IMR-90 (cell line): ENCODE data around the gene A4GALT. TPM values are rescaled to one million over a fixed set of nuclear protein-coding genes. Genes with fewer than 3 reads are reported as not detected.
"Not testable (repeated sequence)": the region's sequence is repeated elsewhere in the genome, so short reads cannot be mapped to it uniquely, and the experiment has no call there.

ENCODE experiments used
- ATAC-seq: fragments of 200-7000 bp; cut with Tn5 transposase; 2 replicates; pipeline ENCODE4 v1.9.1; 2020; ENCODE audit warnings: low read depth, mild to moderate bottlenecking, moderate library complexity
- BruUV-seq: library from RNA; stranded (reverse); fragments of 400-500 nt; replicated peaks from 2 replicates; lab custom pipeline; 2021; lab: Mats Ljungman, UMichigan
- CTCF ChIA-PET: fragments of 300-600 bp; formaldehyde crosslinking; extraction: SDS; loops from one replicate; lab custom pipeline; 2021; ENCODE audit warnings: antibody characterized with exemption; lab: Yijun Ruan, JAX
- POLR2A ChIA-PET: fragments of 300-600 bp; sonication (Branson Sonifier 250); formaldehyde crosslinking; loops from one replicate; lab custom pipeline; 2022; ENCODE audit warnings: antibody characterized with exemption; ENCODE audit not compliant: unreplicated experiment; lab: Charles Lee
- DNase-seq: peaks from one replicate; pipeline ENCODE4 v3.0.0; 2013
- H2AFZ ChIP-seq: replicated peaks from 2 replicates; pipeline ENCODE3; 2013; ENCODE audit warnings: low read length, mild to moderate bottlenecking; ENCODE audit not compliant: poor library complexity
- H2AK5ac ChIP-seq: 2 replicates; pipeline ENCODE4 v1.6.1; 2013; ENCODE audit warnings: low read depth, low read length, inconsistent platforms
- H2AK9ac ChIP-seq: replicated peaks from 2 replicates; pipeline ENCODE3; 2013; ENCODE audit warnings: mild to moderate bottlenecking, low read depth, low read length, moderate library complexity; ENCODE audit not compliant: poor library complexity
- H2BK120ac ChIP-seq: 2 replicates; pipeline ENCODE4 v1.6.1; 2013; ENCODE audit warnings: low read depth, low read length, inconsistent platforms
- H2BK15ac ChIP-seq: 3 replicates; pipeline ENCODE4 v1.6.1; 2013; ENCODE audit warnings: low read depth, low read length, inconsistent platforms
- H2BK20ac ChIP-seq: 2 replicates; pipeline ENCODE4 v1.6.1; 2013; ENCODE audit warnings: low read depth, mild to moderate bottlenecking, inconsistent platforms, low read length, moderate library complexity
- H2BK5ac ChIP-seq: 2 replicates; pipeline ENCODE4 v1.6.1; 2013; ENCODE audit warnings: mild to moderate bottlenecking, low read depth, low read length, inconsistent platforms; ENCODE audit not compliant: poor library complexity, severe bottlenecking
- H3K14ac ChIP-seq: replicated peaks from 2 replicates; pipeline ENCODE4 v1.6.1; 2013; ENCODE audit warnings: low read depth, low read length, inconsistent platforms
- H3K18ac ChIP-seq: 2 replicates; pipeline ENCODE4 v1.6.1; 2013; ENCODE audit warnings: low read depth, low read length, control low read depth
- H3K23ac ChIP-seq: 2 replicates; pipeline ENCODE4 v1.6.1; 2013; ENCODE audit warnings: low read depth, low read length, inconsistent platforms
- H3K27ac ChIP-seq: 2 replicates; pipeline ENCODE4 v1.5.1; 2013; ENCODE audit warnings: mild to moderate bottlenecking, control low read depth, low read length; ENCODE audit not compliant: insufficient read depth
- H3K27me3 ChIP-seq: 2 replicates; pipeline ENCODE4 v1.6.1; 2013; ENCODE audit warnings: low read length; ENCODE audit not compliant: control insufficient read depth, insufficient read depth
- H3K36me3 ChIP-seq: 2 replicates; pipeline ENCODE4 v1.6.1; 2013; ENCODE audit warnings: low read length, mixed read lengths; ENCODE audit not compliant: control insufficient read depth, insufficient read depth
- H3K4ac ChIP-seq: 2 replicates; pipeline ENCODE4 v1.6.1; 2013; ENCODE audit warnings: low read depth, low read length, inconsistent platforms
- H3K4me1 ChIP-seq: 2 replicates; pipeline ENCODE4 v1.6.1; 2013; ENCODE audit warnings: low read length, mixed read lengths; ENCODE audit not compliant: control insufficient read depth, insufficient read depth
- H3K4me2 ChIP-seq: 2 replicates; pipeline ENCODE4 v1.6.1; 2013; ENCODE audit warnings: low read depth, mild to moderate bottlenecking, control low read depth, low read length, moderate library complexity
- H3K4me3 ChIP-seq: 2 replicates; pipeline ENCODE4 v1.5.1; 2013; ENCODE audit warnings: low read depth, mild to moderate bottlenecking, control low read depth, low read length, moderate library complexity; ENCODE audit not compliant: insufficient read depth
- H3K56ac ChIP-seq: 2 replicates; pipeline ENCODE4 v1.6.1; 2013; ENCODE audit warnings: low read length, inconsistent platforms; ENCODE audit not compliant: insufficient read depth; ENCODE audit errors: extremely low read depth
- H3K79me1 ChIP-seq, 2 experiments: 2 replicates each; pipeline ENCODE4 v1.6.1; 2013; ENCODE audit warnings: low read length in 2 of 2, inconsistent platforms in 1 of 2, low read depth in 1 of 2
- H3K9ac ChIP-seq: 2 replicates; pipeline ENCODE4 v1.6.1; 2013; ENCODE audit warnings: low read depth, low read length, control low read depth
- H3K9me1 ChIP-seq: 2 replicates; pipeline ENCODE4 v1.6.1; 2013; ENCODE audit warnings: low read length, inconsistent platforms; ENCODE audit not compliant: insufficient read depth
- H3K9me3 ChIP-seq: 2 replicates; pipeline ENCODE4 v1.6.1; 2013; ENCODE audit warnings: low read length; ENCODE audit not compliant: control insufficient read depth, insufficient read depth
- H4K20me1 ChIP-seq: 2 replicates; pipeline ENCODE4 v1.6.1; 2013; ENCODE audit warnings: low read length, inconsistent platforms; ENCODE audit not compliant: insufficient read depth
- H4K5ac ChIP-seq: 2 replicates; pipeline ENCODE4 v1.6.1; 2013; ENCODE audit warnings: mild to moderate bottlenecking, low read depth, low read length, control low read depth
- H4K8ac ChIP-seq, 2 experiments: 2 replicates each; pipeline ENCODE4 v1.6.1; 2013; ENCODE audit warnings: low read depth in 2 of 2, low read length in 2 of 2, control low read depth in 1 of 2, inconsistent platforms in 1 of 2
- H4K91ac ChIP-seq: 2 replicates; pipeline ENCODE4 v1.6.1; 2013; ENCODE audit warnings: low read depth, low read length, inconsistent platforms; ENCODE audit not compliant: insufficient read depth
- WGBS, 2 experiments: methylation state at CpG; one replicate each; pipeline versions ENCODE4 v1.1.5 to v1.1.7; 2013; ENCODE audit warnings: missing lambda C conversion rate in 2 of 2; ENCODE audit not compliant: insufficient read length in 1 of 2; ENCODE audit errors: extremely low coverage in 2 of 2; 5-methylcytosine and 5-hydroxymethylcytosine counted together
- dilution Hi-C: fragments of 300-500 bp; cut with HindIII; formaldehyde crosslinking; loops from one replicate; pipeline ENCODE4 v1.14.3; 2018; ENCODE audit warnings: low sequenced_read_pairs; ENCODE audit not compliant: unreplicated experiment
- in situ Hi-C: fragments of 300-500 bp; cut with MboI; formaldehyde crosslinking; loops from 3 replicates; pipeline ENCODE4 v1.14.3; 2019; ENCODE audit warnings: low sequenced_read_pairs, inconsistent platforms, mixed read lengths
- intact Hi-C: fragments of 100-400 bp; cut with micrococcal nuclease; formaldehyde crosslinking; loops from 2 replicates; pipeline ENCODE4 v1.10.0; 2022
- polyA plus RNA-seq, 3 experiments: library from polyadenylated mRNA; depleted of rRNA; stranded (reverse); fragments of >200 nt; gene quantifications; 2 replicates each; pipeline ENCODE4 v1.2.3, GENCODE V29; 2012; ENCODE audit warnings: low replicate concordance in 1 of 3
- total RNA-seq: library from RNA; depleted of rRNA; stranded (reverse); fragments of >200 nt; gene quantifications from 2 replicates; pipeline ENCODE4 v1.2.3, GENCODE V29; 2012

Gene A4GALT
- total and polyA plus RNA-seq, 2 of the 4 experiments (the other 2 are of a cell fraction): 1.6 to 6.1 TPM

- H3K9ac ChIP-seq, H3K14ac ChIP-seq, H4K91ac ChIP-seq, H2AK9ac ChIP-seq, H2AFZ ChIP-seq, DNase-seq, H3K79me1 ChIP-seq, H4K20me1 ChIP-seq, H2AK5ac ChIP-seq, H2BK20ac ChIP-seq, in situ Hi-C loops, H3K27ac ChIP-seq, H3K27me3 ChIP-seq, H3K56ac ChIP-seq, H2BK5ac ChIP-seq, H4K8ac ChIP-seq, H4K5ac ChIP-seq, H3K4ac ChIP-seq, H3K4me1 ChIP-seq, H3K18ac ChIP-seq, intact Hi-C loops, POLR2A ChIA-PET, H3K9me3 ChIP-seq, H2BK120ac ChIP-seq, H3K4me2 ChIP-seq, H3K23ac ChIP-seq, H3K36me3 ChIP-seq, H3K4me3 ChIP-seq, CTCF ChIA-PET, BruUV-seq, H2BK15ac ChIP-seq, ATAC-seq, dilution Hi-C loops: not testable (repeated sequence)
- 100% methylated on average over 3 of the region's 4 CpGs; no CpG with 5 or more reads in 1 of the 2 experiments for WGBS, 2 experiments
- peaks cover 15% of the 10 kb centered on the region for H3K9me1 ChIP-seq
Measured at GRCh38 chr22:42677936-42678335, 42.7 kb downstream of the A4GALT start.
